GM19372 (cell line): ENCODE data around the gene FHIT.
A peak's percentile ranks its signal among the peaks of the same experiment; 100 is the strongest.
"Not testable (repeated sequence)": the region's sequence is repeated elsewhere in the genome, so short reads cannot be mapped to it uniquely, and the experiment has no call there.

Experiments
- ATAC-seq: cut with Tn5 transposase; IDR thresholded peaks from one replicate; pipeline ENCODE4 v1.9.1; 2021; ENCODE audit warnings: mild to moderate bottlenecking, low read depth, moderate library complexity; ENCODE audit not compliant: unreplicated experiment

The FHIT gene

GRCh38 chr3:61015408-61015807 is 235.8 kb downstream of the FHIT start:
- ATAC-seq: no peak

- peak; percentile 64 for ATAC-seq
Observed at GRCh38 chr3:61008998-61009380, 242.3 kb downstream of the FHIT start.

GRCh38 chr3:61008153-61008997 is 242.9 kb downstream of the FHIT start:
- ATAC-seq: no peak

GRCh38 chr3:61005591-61005990 is 245.7 kb downstream of the FHIT start:
- ATAC-seq: no peak

- ATAC-seq: no peak
Observed at GRCh38 chr3:60998858-60999257, 252.4 kb downstream of the FHIT start.

GRCh38 chr3:60992395-60992794 is 258.9 kb downstream of the FHIT start:
- no peak for ATAC-seq

GRCh38 chr3:60990442-60990730 is 260.9 kb downstream of the FHIT start:
- ATAC-seq: no peak

- ATAC-seq: no peak
Observed at GRCh38 chr3:60989626-60990441, 261.4 kb downstream of the FHIT start.

GRCh38 chr3:60987191-60987590 is 264.1 kb downstream of the FHIT start:
- ATAC-seq: not testable (repeated sequence)

- no peak for ATAC-seq
Observed at GRCh38 chr3:60986552-60986951, 264.7 kb downstream of the FHIT start.

GRCh38 chr3:60983906-60984305 is 267.3 kb downstream of the FHIT start:
- no peak for ATAC-seq

- ATAC-seq: no peak
Observed at GRCh38 chr3:60980342-60980692, 270.9 kb downstream of the FHIT start.

GRCh38 chr3:60979461-60980341 is 271.6 kb downstream of the FHIT start:
- no peak for ATAC-seq

GRCh38 chr3:60973321-60973720 is 277.9 kb downstream of the FHIT start:
- ATAC-seq: no peak

GRCh38 chr3:60972599-60972998 is 278.7 kb downstream of the FHIT start:
- no peak for ATAC-seq

- no peak for ATAC-seq
Observed at GRCh38 chr3:60970850-60971249, 280.4 kb downstream of the FHIT start.

GRCh38 chr3:60967141-60967540 is 284.1 kb downstream of the FHIT start:
- no peak for ATAC-seq

GRCh38 chr3:60957541-60957940 is 293.7 kb downstream of the FHIT start:
- no peak for ATAC-seq

GRCh38 chr3:60956729-60957128 is 294.5 kb downstream of the FHIT start:
- ATAC-seq: no peak

- ATAC-seq: no peak
Observed at GRCh38 chr3:60955034-60955433, 296.2 kb downstream of the FHIT start.

GRCh38 chr3:60954048-60954447 is 297.2 kb downstream of the FHIT start:
- no peak for ATAC-seq
